ENCODE data around the gene TRAT1.

DNA sequence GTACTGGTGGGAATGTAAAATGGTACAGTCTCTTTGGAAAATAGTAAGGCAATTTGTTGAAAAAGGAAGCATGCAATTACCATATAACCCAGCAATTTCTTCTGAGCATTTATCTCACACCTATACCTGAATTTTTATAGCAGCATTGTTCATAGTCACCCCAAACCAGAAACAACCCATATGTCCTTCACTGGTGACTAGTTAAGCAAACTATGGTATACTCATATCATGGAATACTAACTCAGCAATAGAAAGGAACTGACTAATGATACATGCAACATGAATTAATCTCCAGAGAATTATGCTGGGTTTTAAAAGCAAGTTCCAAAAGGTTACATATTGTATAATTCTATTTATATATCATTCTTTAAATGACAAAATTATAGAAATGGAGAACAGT, 60.2 kb downstream of the TRAT1 start:
- TF ChIP-seq CTCF (IDR thresholded peaks at IDR 0.05) = no peak
- no peak for TF ChIP-seq POLR2A (IDR thresholded peaks at IDR 0.05; ENCODE audit: low read depth)
- TF ChIP-seq EP300 (IDR thresholded peaks at IDR 0.05) = no peak

Measured in esophagus muscularis mucosa (tissue), 4 donors.